ENCODE data around the gene ZBTB48. TPM values are rescaled to one million over a fixed set of nuclear protein-coding genes. Genes with fewer than 3 reads are reported as not detected.

ZBTB48 gene
- total RNA-seq, 1 donor from 2014 or later = 20.0 TPM

GRCh38 chr1:6594977-6595740 lies 15.4 kb downstream of the ZBTB48 start:
- Mint-ChIP-seq H3K27me3 (ENCODE audit: low read depth, unreplicated experiment) (no peaks in the 10 kb centered on the region), H3K36me3 (ENCODE audit: low read depth, unreplicated experiment) (peaks cover 19% of the 10 kb centered on the region), H3K4me3 (ENCODE audit: unreplicated experiment) (no peak overlapping the region), H3K27ac (ENCODE audit: unreplicated experiment) (no peak overlapping the region), H3K9me3 (ENCODE audit: unreplicated experiment) (no peaks in the 10 kb centered on the region), H3K4me1 (ENCODE audit: low read depth, unreplicated experiment) (peaks cover 9% of the 10 kb centered on the region)
- Histone ChIP-seq H3K27ac (ENCODE audit: low read depth, low read length) (no peak overlapping the region), H3K79me2 (ENCODE audit: insufficient read depth, low read length) (peaks cover 90% of the 10 kb centered on the region), H3K9ac (ENCODE audit: low read length) (no peak overlapping the region), H3K9me3 (ENCODE audit: insufficient read depth, low read depth, low read length) (no peaks in the 10 kb centered on the region), H3K4me1 (ENCODE audit: insufficient read depth, low read length) (peaks cover 11% of the 10 kb centered on the region), H2AFZ (ENCODE audit: low read depth, low read length) (no peak overlapping the region), H4K20me1 (ENCODE audit: insufficient read depth, low read length) (peaks cover 96% of the 10 kb centered on the region), H3K4me2 (ENCODE audit: low read length) (no peak overlapping the region), H3K4me3 (ENCODE audit: insufficient read depth, low read depth, low read length) (no peak overlapping the region), H3K27me3 (ENCODE audit: insufficient read depth, low read length) (no peaks in the 10 kb centered on the region), H3K36me3 (ENCODE audit: insufficient read depth, low read length) (peaks cover 38% of the 10 kb centered on the region)
- DNase-seq (ENCODE audit: low read depth) = no peak
- FAIRE-seq = no peak
- TF ChIP-seq, protein P1, sequence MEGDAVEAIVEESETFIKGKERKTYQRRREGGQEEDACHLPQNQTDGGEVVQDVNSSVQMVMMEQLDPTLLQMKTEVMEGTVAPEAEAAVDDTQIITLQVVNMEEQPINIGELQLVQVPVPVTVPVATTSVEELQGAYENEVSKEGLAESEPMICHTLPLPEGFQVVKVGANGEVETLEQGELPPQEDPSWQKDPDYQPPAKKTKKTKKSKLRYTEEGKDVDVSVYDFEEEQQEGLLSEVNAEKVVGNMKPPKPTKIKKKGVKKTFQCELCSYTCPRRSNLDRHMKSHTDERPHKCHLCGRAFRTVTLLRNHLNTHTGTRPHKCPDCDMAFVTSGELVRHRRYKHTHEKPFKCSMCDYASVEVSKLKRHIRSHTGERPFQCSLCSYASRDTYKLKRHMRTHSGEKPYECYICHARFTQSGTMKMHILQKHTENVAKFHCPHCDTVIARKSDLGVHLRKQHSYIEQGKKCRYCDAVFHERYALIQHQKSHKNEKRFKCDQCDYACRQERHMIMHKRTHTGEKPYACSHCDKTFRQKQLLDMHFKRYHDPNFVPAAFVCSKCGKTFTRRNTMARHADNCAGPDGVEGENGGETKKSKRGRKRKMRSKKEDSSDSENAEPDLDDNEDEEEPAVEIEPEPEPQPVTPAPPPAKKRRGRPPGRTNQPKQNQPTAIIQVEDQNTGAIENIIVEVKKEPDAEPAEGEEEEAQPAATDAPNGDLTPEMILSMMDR (IDR thresholded peaks at IDR 0.05; ENCODE audit: insufficient read depth, low read depth, low read length) = no peak
- TF ChIP-seq EZH2 (IDR thresholded peaks at IDR 0.05; ENCODE audit: insufficient read depth, low read length) = no peak

DNA sequence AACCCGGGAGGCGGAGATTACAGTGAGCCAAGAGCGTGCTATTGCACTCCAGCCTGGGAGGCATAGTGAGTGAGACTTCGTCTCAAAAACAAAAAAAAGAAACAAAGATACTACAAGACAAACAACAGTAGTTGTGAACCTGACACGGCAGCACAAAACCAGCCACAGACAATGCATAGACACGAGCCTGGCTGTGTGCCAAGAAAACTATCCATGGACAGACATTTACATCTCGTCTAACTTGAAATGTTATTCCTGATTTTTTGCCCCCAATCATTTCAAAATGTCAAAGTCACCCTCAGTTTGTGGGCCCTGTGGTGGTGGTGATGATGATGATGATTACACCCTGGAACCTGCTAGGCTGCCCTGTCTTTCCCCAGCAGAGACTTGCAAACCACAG lies 16.6 kb downstream of the ZBTB48 start:
- Mint-ChIP-seq H3K4me1 (ENCODE audit: low read depth, unreplicated experiment) (peaks cover 10% of the 10 kb centered on the region), H3K9me3 (ENCODE audit: unreplicated experiment) (no peaks in the 10 kb centered on the region), H3K27me3 (ENCODE audit: low read depth, unreplicated experiment) (no peaks in the 10 kb centered on the region), H3K36me3 (ENCODE audit: low read depth, unreplicated experiment) (peaks cover 17% of the 10 kb centered on the region), H3K27ac (ENCODE audit: unreplicated experiment) (no peak overlapping the region), H3K4me3 (ENCODE audit: unreplicated experiment) (peak overlapping the region; percentile 64)
- Histone ChIP-seq H3K27ac (ENCODE audit: low read depth, low read length) (no peak overlapping the region), H2AFZ (ENCODE audit: low read depth, low read length) (no peak overlapping the region), H3K36me3 (ENCODE audit: insufficient read depth, low read length) (peaks cover 36% of the 10 kb centered on the region), H3K79me2 (ENCODE audit: insufficient read depth, low read length) (peaks cover 93% of the 10 kb centered on the region), H3K9ac (ENCODE audit: low read length) (no peak overlapping the region), H3K4me2 (ENCODE audit: low read length) (no peak overlapping the region), H3K4me1 (ENCODE audit: insufficient read depth, low read length) (peaks cover 16% of the 10 kb centered on the region), H3K9me3 (ENCODE audit: insufficient read depth, low read depth, low read length) (no peaks in the 10 kb centered on the region), H3K27me3 (ENCODE audit: insufficient read depth, low read length) (no peaks in the 10 kb centered on the region), H4K20me1 (ENCODE audit: insufficient read depth, low read length) (peaks cover 95% of the 10 kb centered on the region), H3K4me3 (ENCODE audit: insufficient read depth, low read depth, low read length) (no peak overlapping the region)
- FAIRE-seq (no peak), DNase-seq (ENCODE audit: low read depth) (no peak)
- TF ChIP-seq, protein P1 (IDR thresholded peaks at IDR 0.05; ENCODE audit: insufficient read depth, low read depth, low read length) = no peak
- no peak for TF ChIP-seq EZH2 (IDR thresholded peaks at IDR 0.05; ENCODE audit: insufficient read depth, low read length)

Measured in astrocyte (in vitro differentiated cells and primary cell).